Measurements from ENCODE around the gene FURIN. TPM values are rescaled to one million over a fixed set of nuclear protein-coding genes. Genes with fewer than 3 reads are reported as not detected.
"Not testable (repeated sequence)": the region's sequence is repeated elsewhere in the genome, so short reads cannot be mapped to it uniquely, and the experiment has no call there.

The FURIN gene
- polyA plus RNA-seq, 5 donors: 44.3 to 73.3 (median 57.5) TPM

DNA sequence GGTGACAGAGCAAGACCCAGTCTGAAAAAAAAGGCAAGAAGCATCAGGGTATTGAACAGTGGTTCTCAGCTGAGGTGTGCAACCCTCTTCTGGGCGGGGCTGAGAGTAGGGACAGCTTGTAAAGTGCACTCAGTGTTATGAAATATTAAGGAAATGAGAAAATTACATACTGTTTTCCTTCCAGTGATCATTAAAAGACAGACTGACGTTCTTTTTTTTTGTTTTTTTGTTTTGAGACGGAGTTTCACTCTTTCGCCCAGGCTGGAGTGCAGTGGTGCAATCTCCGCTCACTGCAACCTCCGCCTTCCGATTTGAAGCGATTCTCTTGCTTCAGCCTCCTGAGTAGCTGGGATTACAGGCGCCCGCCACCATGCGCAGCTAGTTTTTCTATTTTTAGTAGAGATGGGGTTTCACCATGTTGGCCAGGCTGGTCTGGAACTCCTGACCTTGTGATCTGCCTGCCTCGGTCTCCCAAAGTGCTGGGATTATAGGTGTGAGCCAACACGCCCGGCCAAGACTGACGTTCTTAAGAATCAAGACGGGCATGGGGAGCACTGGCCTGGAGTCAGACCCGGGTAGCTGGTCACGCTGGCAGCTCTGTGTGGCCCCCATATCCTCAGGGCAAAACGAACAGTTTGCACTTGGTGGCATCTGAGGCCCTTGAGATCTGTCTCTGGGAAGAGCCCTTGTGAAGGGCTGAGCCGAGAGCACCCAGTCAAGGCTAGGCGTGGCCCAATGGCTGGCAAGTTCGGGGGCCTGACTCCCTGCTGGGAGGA, 46.1 kb downstream of the FURIN start:
- no peak for DNase-seq

DNA sequence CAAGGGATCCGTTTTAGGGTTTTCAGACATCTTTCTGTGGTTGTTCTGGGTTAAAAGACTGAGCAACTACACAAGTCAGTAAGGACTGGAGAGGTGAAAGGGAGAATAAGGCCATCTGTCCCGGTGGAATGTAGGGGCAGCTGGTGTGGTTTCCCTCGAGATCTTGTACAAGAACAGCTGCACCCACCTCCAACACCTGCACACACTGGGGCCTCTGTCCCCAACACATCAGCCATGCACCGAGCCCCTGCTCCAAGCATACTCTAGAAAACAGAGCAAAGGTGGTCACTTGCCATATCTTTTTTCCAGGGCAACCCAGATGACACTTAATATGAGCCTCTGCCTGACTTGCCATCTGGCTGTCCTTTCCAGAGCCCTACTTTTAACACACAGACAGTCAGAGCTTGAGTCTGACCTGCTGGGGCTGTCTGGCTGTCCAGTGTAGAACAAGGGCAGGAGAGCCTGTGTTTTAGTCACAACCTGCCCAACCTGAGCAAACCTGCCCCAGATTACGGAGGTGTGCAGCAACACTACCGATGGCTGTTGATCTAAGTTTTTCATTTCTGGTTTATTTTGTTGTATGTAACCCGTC, 46.9 kb downstream of the FURIN start:
- no peak for DNase-seq

DNA sequence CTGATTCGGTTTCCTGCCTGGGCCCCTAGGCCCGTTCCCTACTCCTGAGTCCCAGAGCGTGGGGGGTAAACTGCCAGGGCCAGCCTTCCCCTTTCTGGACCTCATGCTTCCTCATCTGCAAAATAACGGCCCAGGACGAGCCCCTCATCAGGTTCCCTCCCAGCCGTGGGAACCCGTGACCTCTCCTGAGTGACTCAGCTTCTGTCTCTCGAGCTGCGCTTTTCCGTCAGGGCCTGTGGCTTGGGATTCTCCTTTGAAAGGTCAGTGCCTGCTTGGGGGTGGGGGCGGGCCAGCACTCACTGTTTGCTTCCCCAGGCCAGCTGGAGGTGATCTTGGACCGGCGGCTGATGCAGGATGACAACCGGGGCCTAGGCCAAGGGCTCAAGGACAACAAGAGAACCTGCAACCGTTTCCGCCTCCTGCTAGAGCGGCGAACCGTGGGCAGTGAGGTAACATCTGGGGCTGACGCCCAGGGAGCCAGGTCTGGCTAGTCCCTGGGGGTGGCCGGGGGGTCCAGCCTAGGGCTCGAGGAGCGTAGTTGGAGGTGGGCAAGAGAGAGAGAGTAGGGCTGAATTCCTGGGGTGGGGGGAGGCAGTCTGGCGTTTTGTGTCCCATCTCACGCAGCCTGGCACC, 47.5 kb downstream of the FURIN start:
- DNase-seq: no peak

DNA sequence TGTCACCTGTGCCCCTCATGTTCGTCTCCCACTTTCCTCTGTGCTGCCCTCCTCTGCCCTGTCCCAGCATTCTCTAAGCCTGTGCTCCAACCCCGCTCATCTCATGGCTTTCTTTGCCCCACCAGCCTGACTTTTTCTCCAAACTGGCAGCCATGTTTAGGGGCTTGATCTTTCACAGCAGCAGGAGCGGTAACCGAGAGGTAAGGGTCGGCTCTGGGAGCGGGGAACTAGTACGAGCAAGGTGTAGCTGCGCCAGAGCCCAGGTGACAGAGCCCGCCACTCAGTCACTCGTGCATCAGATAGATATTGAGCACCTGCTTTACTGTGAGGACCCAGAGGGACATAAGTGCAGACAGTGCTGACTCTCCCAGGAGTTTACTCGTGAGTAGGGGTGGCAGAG, 48.1 kb downstream of the FURIN start:
- DNase-seq: no peak

DNA sequence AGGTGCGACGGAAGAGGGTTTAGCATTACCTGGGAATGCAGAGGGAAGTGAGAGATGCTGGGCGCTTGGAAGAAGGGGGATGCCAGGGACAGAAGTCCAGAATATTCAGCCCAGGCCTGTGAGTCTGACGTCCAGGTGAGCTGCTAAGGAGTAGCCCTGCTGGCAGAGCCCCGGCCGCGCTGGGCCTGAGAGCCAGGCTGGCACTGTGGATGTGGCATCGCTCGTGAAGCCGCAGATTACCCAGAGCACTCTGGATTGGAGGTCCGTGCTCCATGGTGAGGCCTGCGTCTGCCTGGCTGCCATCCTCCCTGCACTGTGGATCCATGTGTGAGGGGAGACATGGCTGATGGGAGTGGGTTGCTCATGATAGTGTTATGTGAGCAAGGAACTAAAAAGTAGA, 49.2 kb downstream of the FURIN start:
- DNase-seq: no peak

DNA sequence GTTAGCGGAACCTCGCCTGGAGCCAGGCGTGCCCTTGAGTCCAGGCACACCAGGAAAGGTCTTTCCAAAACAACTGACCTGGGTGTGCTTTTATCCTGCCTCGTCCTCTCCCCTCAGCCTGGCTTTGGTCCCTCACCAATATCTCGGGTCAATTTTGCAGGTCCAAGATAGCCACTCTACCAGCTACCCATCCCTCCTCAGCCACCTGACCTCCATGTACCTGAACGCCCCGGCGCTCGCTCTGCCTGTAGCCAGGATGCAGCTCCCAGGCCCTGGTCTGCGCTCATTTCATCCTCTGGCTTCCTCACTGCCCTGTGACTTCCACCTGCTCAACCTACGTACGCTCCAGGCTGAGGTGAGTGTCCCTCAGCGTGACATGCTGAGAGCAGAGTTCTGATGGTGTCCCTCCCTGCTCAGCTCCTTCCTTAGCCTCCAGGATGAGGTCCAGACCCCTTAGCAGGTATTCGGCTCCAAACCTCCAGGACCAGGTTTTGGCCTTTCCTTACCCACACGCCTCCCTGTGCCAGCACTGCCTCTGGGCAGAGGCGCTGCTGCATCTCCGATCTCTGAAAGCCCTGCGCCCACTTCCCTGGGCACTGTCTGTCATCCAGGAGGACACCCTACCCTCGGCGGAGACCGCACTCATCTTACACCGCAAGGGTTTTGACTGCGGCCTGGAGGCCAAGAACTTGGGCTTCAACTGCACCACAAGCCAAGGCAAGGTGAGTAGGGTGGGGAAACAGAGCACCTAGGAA, 49.8 kb downstream of the FURIN start:
- DNase-seq: no peak

DNA sequence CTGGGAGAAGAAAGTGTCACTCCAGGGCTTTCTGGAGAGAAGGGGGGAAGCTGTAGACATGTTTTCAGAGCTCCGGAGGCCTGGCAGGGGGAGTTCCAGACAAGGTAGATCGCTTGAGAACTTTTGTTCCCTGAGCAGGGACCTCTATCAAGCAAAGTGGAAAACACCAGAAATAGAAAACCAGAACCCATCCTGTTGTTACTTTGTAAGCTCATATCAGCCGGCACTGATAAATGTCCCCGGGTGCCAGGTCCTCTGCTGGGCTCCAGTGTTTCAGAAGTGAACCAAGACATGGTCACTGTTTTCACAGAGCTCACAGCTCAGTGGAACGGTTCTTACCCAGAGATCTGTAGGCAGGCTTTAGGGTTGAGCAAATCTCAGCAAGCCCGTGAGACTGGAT, 50.4 kb downstream of the FURIN start:
- DNase-seq: no peak

DNA sequence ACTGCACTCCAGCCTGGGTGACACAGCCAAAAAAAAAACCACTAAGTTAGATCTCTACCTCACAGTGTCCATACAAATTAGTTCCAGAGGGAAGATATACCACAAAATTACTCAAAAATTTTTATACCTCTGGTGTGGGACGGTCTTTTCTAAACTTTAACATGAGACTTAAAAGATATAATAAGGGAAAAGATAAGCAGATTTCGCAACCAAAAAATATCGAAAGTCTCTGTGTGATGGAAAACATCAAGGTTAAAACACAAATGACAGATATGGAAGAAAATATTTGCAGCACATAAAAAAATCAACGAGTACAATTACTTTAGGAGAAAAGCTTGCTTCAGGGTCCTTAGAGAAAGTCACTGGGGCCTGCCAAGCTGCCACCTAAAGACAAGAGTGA, 53.5 kb downstream of the FURIN start:
- no peak for DNase-seq

DNA sequence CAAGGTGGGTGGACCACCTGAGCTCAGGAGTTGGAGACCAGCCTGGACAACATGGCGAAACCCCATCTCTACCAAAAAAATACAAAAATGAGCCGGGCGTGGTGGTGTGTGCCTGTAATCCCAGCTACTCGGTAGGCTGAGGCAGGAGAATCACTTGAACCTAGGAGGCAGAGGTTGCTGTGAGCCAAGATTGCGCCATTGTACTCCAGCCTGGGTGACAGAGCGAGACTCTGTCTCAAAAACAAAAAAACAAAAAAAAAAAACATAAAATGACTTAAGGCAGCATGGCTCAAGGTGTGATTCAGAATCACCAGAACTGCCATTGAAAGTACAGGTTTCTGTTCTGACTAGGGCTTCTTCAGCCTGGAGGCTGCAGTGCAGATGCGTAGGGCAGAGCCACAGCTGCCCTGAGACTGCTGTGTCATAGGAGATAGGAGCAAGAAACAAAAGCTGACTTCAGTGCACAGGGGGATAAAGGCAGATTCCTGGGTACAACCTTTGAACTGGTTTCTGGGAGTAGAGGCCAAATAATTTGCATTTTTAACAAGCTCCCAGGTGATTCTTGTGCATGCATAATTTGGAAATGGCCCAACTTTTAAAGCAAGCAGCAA, 54.4 kb downstream of the FURIN start:
- not testable (repeated sequence) for DNase-seq

DNA sequence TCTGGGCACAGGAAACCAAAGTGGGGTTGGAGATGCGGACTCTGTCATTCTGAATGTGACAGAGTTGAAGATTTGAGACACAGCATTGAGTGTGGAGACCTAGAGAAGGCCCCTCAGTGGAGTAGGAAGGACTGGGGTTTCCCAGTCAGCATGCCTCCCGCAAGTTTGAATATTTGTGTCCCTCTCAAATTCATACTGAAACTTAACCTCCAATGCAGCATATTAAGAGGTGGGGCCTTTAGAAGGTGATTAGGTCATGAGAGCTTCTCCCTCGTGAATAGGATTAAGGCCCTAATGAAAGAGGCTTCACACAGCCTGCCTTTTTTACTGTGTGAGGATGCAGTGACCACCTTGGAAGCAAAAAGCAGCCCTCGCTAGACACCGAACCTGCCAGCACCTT, 56.0 kb downstream of the FURIN start:
- no peak for DNase-seq

DNA sequence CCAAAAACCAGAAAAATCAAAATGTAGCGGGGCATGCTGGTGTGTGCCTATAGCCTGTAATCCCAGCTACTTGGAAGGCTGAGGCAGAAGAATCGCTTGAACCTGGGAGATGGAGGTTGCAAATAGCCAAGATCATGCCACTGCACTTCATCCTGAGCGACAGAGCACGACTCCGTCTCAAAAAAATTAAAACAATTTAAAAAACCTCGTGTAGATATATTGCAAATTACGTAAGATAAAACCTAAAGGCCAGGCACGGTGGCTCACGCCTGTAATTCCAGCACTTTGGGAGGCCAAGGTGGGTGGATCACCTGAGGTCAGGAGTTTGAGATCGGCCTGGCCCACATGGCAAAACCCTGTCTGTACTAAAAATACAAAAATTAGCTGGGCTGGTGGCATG, 58.4 kb downstream of the FURIN start:
- DNase-seq: not testable (repeated sequence)

DNA sequence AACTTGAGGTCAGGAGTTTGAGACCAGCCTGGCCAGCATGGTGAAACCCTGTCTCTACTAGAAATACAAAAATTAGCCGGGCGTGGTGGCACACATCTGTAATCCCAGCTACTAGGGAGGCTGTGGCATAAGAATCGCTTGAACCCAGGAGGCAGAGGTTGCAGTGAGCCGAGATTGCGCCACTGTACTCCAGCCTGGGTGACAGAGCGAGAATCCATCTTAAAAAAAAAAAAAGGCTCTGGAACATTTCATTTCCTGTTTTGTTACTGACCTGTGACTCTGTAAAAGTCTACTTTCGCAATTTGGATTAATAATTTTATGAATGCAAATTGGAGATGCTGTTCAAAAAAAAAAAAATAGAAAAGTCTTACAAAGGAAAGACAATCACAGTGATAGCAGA, 59.7 kb downstream of the FURIN start:
- DNase-seq: not testable (repeated sequence)

DNA sequence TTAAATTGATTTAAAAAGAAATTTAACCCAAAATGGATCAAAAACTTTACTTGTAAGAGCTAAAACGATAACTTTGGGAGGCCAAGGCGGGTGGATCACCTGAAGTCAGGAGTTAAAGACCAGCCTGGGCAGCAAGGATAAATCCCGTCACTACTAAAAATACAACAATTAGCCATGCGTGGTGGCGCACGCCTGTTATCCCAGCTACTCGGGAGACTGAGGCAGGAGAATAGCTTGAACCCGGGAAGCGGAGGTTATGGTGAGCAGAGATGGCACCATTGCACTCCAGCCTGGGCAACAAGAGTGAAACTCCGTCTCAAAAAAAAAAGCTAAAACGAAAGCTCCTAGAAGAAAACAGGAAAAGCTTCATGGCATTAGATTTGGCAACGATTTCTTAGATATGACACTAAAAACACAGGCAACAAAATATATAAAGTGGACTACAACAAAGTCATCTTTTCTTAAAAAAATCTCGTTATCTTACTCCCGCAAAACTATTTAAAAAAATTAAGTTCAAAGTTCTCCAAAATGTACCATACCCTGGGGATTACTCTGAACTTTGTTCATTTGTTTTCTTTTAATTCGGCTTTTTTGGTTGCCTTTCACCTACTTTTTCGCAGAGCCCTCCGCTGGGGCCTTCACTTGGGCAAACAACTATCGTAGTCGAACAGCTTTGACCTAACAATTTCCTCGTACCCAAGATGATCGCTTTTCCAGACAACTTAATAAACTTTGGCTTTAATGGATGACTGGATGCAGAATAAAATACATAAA, 61.0 kb downstream of the FURIN start:
- no peak for DNase-seq

DNA sequence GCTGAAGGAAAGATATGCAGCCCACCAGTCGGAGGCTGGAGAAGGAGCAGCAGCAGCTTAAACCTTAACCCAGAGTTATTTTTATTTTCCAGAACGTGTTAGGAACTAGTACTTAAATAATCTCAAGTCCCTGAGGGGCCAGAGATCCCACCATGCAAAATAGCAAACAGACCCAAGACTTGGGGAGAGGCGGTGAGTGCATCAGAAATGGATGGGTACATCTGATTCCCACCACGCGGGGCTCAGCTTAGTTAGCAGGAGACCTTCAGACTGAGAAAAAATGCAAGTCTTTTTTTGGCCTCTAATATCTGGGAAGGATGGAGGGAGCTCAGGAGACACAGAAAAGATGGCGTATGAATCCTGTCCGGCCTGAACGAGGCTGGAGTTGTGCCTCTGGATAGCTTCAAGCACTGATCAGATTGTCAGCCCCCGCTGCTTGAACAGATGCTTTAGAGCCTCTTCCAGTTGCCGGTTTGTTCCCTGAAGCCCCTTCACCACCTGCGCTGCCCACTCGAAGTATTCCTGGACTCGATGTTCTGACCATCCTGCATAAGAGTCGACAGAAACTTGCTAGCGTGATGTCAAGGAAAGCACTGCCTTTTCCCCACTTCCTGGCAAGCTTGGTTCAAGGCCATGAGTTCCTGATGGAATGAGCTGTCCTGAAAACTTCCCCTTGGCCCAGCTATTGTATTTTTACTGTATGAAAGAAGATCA, 62.6 kb downstream of the FURIN start:
- no peak for DNase-seq

DNA sequence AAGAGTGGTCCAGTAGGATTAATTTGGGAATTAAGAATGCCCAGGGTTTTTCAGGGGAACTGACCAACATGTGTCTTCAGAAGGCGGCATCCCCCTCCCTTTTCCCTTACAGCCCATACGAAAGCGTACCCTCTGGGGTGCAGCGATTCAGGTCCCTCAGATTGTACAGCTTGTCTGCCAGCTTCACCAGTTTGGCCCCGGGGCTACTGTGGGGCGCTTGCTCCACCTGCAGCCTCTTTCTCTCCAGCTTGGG, 63.1 kb downstream of the FURIN start:
- no peak for DNase-seq

DNA sequence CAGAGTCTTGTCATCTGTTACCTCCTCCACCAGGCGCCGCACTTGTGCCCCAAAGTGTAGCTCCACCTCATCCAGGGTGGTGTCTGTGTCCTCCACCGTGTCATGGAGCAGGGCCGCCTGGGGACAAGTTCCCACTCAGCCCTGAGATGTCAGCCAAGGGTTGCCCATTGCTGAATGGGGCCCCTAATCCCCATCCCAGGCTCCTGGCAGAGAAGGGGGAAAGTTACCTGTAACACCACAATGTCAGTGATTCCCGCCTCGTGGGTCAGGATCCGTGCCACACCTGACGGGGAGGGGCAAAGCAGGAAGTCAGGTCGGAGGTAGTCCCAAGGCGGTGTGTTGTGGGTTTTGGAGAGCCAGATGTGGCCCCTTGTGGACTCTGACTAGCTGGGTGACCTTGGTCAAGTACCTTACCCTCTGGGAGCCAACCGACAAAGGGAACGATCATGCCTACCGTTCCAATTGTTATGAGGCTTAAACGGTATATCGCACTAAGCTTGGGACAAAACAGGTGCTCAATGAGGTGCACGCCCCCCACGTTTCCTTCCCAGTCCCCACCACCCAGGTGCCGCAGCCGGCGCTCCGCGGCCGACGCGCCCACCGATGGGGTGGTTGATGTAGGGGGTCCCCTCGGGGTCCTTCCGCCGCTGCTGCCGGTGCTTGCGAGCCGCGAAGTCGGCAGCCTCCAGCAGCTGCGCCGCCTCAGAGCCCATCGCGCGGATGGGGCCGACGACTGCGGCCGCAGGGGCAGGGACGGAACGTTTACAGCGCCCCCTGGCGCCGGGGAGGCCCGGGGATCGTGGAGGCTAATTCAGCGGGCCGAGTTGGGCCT, 63.7 kb downstream of the FURIN start, which contains the start of gene HDDC3:
TSS of gene HDDC3 (minus strand) at position 722 of the 832 bp plus-strand sequence. CDS start at position 713, 9 bp downstream.
- peak; percentile 77 to 82 for DNase-seq

DNA sequence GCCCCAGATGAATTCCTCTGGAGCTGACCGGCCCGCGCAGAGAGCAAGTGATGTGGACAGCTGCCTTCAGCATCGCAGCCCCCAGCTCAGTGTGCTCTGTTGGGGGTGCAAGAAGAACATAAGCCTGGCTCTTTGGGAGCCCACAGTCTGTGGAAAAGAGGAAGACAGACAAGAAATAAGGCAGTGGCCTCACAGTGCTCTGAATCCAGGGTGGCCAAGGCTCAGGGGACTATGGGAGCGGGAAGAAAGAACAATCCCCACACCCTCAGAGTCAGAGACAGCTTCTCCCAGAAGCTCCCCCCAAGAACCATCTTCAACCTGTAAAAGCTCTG, 64.2 kb downstream of the FURIN start:
- DNase-seq: no peak
